ENCODE results near the gene MAP10. TPM values are rescaled to one million over a fixed set of nuclear protein-coding genes. Genes with fewer than 3 reads are reported as not detected.
A peak's percentile ranks its signal among the peaks of the same experiment; 100 is the strongest.

The MAP10 gene
- total RNA-seq, 1 experiment from 2014 or later, result 1.5 TPM

DNA sequence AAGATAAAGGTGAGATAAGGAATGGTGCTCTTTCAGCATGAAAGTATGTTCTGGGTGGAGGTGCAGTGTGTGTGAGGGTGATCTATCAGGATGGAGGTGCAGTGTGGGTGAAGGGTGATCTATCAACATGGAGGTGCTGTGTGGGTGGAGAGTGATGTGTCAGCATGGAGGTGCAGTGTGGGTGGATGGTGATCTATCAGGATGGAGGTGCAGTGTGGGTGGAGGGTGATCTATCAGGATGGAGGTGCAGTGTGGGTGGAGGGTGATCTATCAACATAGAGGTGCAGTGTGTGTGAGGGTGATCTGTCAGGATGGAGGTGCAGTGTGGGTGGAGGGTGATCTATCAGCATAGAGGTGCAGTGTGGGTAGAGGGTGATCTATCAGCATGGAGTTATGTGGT is 12.3 kb upstream of the MAP10 start:
- CTCF ChIA-PET, result no interaction called here
- H3K27ac ChIP-seq (ENCODE audit: low read length), result no peak overlapping the region
- DNase-seq (ENCODE audit: low read depth, low spot score), result no peak
- BruUV-seq (replicated peaks), result no TSS peak
- in situ Hi-C loops (cut with HindIII; ENCODE audit: low pct_unique_long_range_greater_than_20kb, low sequenced_read_pairs), result no loop called here
- ATAC-seq, result no peak
- no peaks in the 10 kb centered on the region; the same call in 1 of the 2 replicates for H3K36me3 ChIP-seq (ENCODE audit: control insufficient read depth, insufficient read depth, low read length)
- intact Hi-C loops (cut with micrococcal nuclease; ENCODE audit: unreplicated experiment), result no loop called here
- TF ChIP-seq CTCF (IDR thresholded peaks at IDR 0.05) (no peak), TCF7L2 (IDR thresholded peaks at IDR 0.05; ENCODE audit: low read depth, low read length) (no peak), POLR2AphosphoS5 (IDR thresholded peaks at IDR 0.05; ENCODE audit: low read depth, low read length) (no peak), SIN3A (IDR thresholded peaks at IDR 0.05; ENCODE audit: borderline replicate concordance, insufficient read depth, low read depth, low read length) (no peak)
- TF ChIP-seq, protein P1, sequence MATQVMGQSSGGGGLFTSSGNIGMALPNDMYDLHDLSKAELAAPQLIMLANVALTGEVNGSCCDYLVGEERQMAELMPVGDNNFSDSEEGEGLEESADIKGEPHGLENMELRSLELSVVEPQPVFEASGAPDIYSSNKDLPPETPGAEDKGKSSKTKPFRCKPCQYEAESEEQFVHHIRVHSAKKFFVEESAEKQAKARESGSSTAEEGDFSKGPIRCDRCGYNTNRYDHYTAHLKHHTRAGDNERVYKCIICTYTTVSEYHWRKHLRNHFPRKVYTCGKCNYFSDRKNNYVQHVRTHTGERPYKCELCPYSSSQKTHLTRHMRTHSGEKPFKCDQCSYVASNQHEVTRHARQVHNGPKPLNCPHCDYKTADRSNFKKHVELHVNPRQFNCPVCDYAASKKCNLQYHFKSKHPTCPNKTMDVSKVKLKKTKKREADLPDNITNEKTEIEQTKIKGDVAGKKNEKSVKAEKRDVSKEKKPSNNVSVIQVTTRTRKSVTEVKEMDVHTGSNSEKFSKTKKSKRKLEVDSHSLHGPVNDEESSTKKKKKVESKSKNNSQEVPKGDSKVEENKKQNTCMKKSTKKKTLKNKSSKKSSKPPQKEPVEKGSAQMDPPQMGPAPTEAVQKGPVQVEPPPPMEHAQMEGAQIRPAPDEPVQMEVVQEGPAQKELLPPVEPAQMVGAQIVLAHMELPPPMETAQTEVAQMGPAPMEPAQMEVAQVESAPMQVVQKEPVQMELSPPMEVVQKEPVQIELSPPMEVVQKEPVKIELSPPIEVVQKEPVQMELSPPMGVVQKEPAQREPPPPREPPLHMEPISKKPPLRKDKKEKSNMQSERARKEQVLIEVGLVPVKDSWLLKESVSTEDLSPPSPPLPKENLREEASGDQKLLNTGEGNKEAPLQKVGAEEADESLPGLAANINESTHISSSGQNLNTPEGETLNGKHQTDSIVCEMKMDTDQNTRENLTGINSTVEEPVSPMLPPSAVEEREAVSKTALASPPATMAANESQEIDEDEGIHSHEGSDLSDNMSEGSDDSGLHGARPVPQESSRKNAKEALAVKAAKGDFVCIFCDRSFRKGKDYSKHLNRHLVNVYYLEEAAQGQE (IDR thresholded peaks at IDR 0.05; ENCODE audit: insufficient read depth in 1 of 2, low read depth in 2 of 2, low read length in 1 of 2), result no peak
- H3K27me3 ChIP-seq (ENCODE audit: control insufficient read depth, insufficient read depth, low read length), result no peaks in the 10 kb centered on the region
- H3K4me3 ChIP-seq (ENCODE audit: low read depth in 2 of 2, low read length in 2 of 2), result no peak overlapping the region
- H3K4me1 ChIP-seq (ENCODE audit: control insufficient read depth, insufficient read depth, low read length), result no peaks in the 10 kb centered on the region
- H3K9me3 ChIP-seq (ENCODE audit: control insufficient read depth, insufficient read depth, low read depth, low read length), result no peaks in the 10 kb centered on the region
- POLR2A ChIA-PET, result no interaction called here

GRCh38 chr1:232793944-232794343 is 11.3 kb upstream of the MAP10 start:
- DNase-seq (ENCODE audit: low read depth, low spot score) (peak; percentile 56), ATAC-seq (peak; percentile 63; the same call in 1 of the 2 replicates)
- in situ Hi-C loops (cut with HindIII; ENCODE audit: low pct_unique_long_range_greater_than_20kb, low sequenced_read_pairs), result no loop called here
- Histone ChIP-seq H3K27me3 (ENCODE audit: control insufficient read depth, insufficient read depth, low read length) (no peaks in the 10 kb centered on the region), H3K27ac (ENCODE audit: low read length) (no peak overlapping the region), H3K9me3 (ENCODE audit: control insufficient read depth, insufficient read depth, low read depth, low read length) (no peaks in the 10 kb centered on the region), H3K4me1 (ENCODE audit: control insufficient read depth, insufficient read depth, low read length) (no peaks in the 10 kb centered on the region), H3K4me3 (ENCODE audit: low read depth in 2 of 2, low read length in 2 of 2) (no peak overlapping the region), H3K36me3 (ENCODE audit: control insufficient read depth, insufficient read depth, low read length) (no peaks in the 10 kb centered on the region; the same call in 1 of the 2 replicates)
- TF ChIP-seq TCF7L2 (IDR thresholded peaks at IDR 0.05; ENCODE audit: low read depth, low read length) (no peak), CTCF (IDR thresholded peaks at IDR 0.05) (peak; percentile 15; the same call in 1 of the 2 replicates)
- intact Hi-C loops (cut with micrococcal nuclease; ENCODE audit: unreplicated experiment), result no loop called here
- BruUV-seq (replicated peaks), result no TSS peak
- CTCF ChIA-PET, result no interaction called here
- POLR2A ChIA-PET, result no interaction called here

All from Panc1 (cell line).